ENCODE results near the gene PNLIPRP3.

GRCh38 chr10:116504786-116505185 is 77.1 kb downstream of the PNLIPRP3 start:
- TF ChIP-seq CTCF (IDR thresholded peaks at IDR 0.05) (no peak), TEAD1 (CRISPR knock-in tag; IDR thresholded peaks at IDR 0.05) (no peak), TP53 (CRISPR knock-in tag; IDR thresholded peaks at IDR 0.05) (no peak), NR2C2 (CRISPR knock-in tag; IDR thresholded peaks at IDR 0.05) (no peak), NFE2L1 (CRISPR knock-in tag; IDR thresholded peaks at IDR 0.05) (no peak), FOXJ3 (CRISPR knock-in tag; IDR thresholded peaks at IDR 0.05; ENCODE audit: borderline replicate concordance) (no peak), ATF6 (CRISPR knock-in tag; IDR thresholded peaks at IDR 0.05) (no peak), CBFB (CRISPR knock-in tag; IDR thresholded peaks at IDR 0.05; ENCODE audit: low read depth) (no peak), HMGA2 (CRISPR knock-in tag; IDR thresholded peaks at IDR 0.05) (no peak), JUN (CRISPR knock-in tag; IDR thresholded peaks at IDR 0.05) (no peak)

Measured in WTC11 (cell line).